Measurements from ENCODE around the gene EPHA5.

- TF ChIP-seq POLR2AphosphoS5 (IDR thresholded peaks at IDR 0.05; ENCODE audit: low read depth, low read length) (no peak), POLR2A (IDR thresholded peaks at IDR 0.05; ENCODE audit: low read depth, low read length) (no peak), TAF1 (IDR thresholded peaks at IDR 0.05; ENCODE audit: low read depth, low read length) (no peak), SPI1 (IDR thresholded peaks at IDR 0.05; ENCODE audit: low read depth, low read length) (no peak), PAX5 (IDR thresholded peaks at IDR 0.05; ENCODE audit: insufficient read depth, low read length, severe bottlenecking) (no peak), POU2F2 (IDR thresholded peaks at IDR 0.05; ENCODE audit: low read depth, low read length) (no peak)
Measured at GRCh38 chr4:65422109-65422508, 248.2 kb downstream of the EPHA5 start.

Data from GM12891 (cell line).